ENCODE results near the gene OGN.

OGN gene

GRCh38 chr9:92385953-92386352, 18.4 kb downstream of the OGN start:
- H3K4me3 ChIP-seq (ENCODE audit: low read depth, low read length) = no peak overlapping the region
- TF ChIP-seq CTCF (conservative IDR thresholded peaks at IDR 0.05; ENCODE audit: low read depth, low read length) = no peak
- DNase-seq (ENCODE audit: low read depth) = no peak

- TF ChIP-seq CTCF (conservative IDR thresholded peaks at IDR 0.05; ENCODE audit: low read depth, low read length) = no peak
- no peak for DNase-seq (ENCODE audit: low read depth)
- no peak overlapping the region for H3K4me3 ChIP-seq (ENCODE audit: low read depth, low read length)
Measured at GRCh38 chr9:92385477-92385876, 18.9 kb downstream of the OGN start.

DNA sequence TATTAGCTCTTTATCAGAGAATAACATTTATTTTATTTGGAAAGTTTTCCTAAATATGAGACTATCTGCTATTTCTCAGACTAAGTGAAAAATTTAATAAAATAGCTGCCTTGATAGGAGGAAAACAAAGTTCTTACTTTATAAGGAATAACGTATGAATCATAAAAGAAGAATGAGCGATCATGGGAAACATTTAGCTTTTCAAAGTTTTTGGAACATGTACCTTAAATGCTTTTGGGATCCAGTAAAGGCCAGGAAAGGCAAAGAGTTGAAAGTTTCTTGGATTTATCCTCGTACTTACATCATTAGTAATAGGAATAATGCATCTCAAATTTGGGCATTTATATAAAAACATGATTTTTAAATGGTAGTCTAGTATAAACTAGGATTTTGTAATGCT, 19.4 kb downstream of the OGN start:
- peak; percentile 28 for DNase-seq (ENCODE audit: low read depth)
- no peak for TF ChIP-seq CTCF (conservative IDR thresholded peaks at IDR 0.05; ENCODE audit: low read depth, low read length)

GRCh38 chr9:92384375-92384774, 20.0 kb downstream of the OGN start:
- TF ChIP-seq CTCF (conservative IDR thresholded peaks at IDR 0.05; ENCODE audit: low read depth, low read length) = no peak
- no peak overlapping the region for H3K4me3 ChIP-seq (ENCODE audit: low read depth, low read length)
- peak; percentile 41 for DNase-seq (ENCODE audit: low read depth)

More for the DNA sequence above, 19.4 kb downstream of the OGN start:
- no peak overlapping the region for H3K4me3 ChIP-seq (ENCODE audit: low read depth, low read length)

DNA sequence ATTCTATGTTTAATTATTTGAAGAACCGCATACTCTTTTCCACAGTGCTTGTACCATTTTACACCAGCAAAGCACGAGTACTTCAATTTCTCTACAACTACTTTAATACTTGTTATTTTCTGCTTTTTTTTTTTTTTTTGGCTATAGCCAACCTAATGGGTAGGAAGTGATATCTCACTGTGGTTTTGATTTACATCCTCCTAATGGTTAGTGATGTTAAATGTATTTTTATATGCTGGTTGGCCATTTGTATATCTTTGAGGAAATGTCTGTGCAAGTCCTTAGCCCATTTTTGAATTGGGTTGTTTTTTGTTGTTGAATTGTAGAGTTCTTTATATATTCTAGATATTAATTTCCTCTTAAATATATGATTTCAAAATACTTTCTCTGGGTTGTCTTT, 22.6 kb downstream of the OGN start:
- DNase-seq (ENCODE audit: low read depth) = no peak
- TF ChIP-seq CTCF (conservative IDR thresholded peaks at IDR 0.05; ENCODE audit: low read depth, low read length) = no peak
- no peak overlapping the region for H3K4me3 ChIP-seq (ENCODE audit: low read depth, low read length)

GRCh38 chr9:92380603-92381002, 23.8 kb downstream of the OGN start:
- no peak for TF ChIP-seq CTCF (conservative IDR thresholded peaks at IDR 0.05; ENCODE audit: low read depth, low read length)
- no peak for DNase-seq (ENCODE audit: low read depth)
- H3K4me3 ChIP-seq (ENCODE audit: low read depth, low read length) = no peak overlapping the region

- no peak for TF ChIP-seq CTCF (conservative IDR thresholded peaks at IDR 0.05; ENCODE audit: low read depth, low read length)
- DNase-seq (ENCODE audit: low read depth) = no peak
- no peak overlapping the region for H3K4me3 ChIP-seq (ENCODE audit: low read depth, low read length)
Measured at GRCh38 chr9:92378865-92379560, 25.4 kb downstream of the OGN start.
